Caki2 (cell line): Measurements from ENCODE around the gene CACNA1C. TPM values are rescaled to one million over a fixed set of nuclear protein-coding genes. Genes with fewer than 3 reads are reported as not detected.
A peak's percentile ranks its signal among the peaks of the same experiment; 100 is the strongest.

Source experiments
- DNase-seq: peaks from one replicate; pipeline ENCODE4 v3.0.0-alpha.2; 2015; ENCODE audit warnings: low read depth
- in situ Hi-C: cut with HindIII; loops from 2 replicates; pipeline ENCODE4 v1.10.0; 2016; ENCODE audit warnings: low sequenced_read_pairs, low pct_unique_long_range_greater_than_20kb, mixed read lengths
- total RNA-seq: library from RNA; depleted of rRNA; stranded (reverse); fragments of >200 nt; shearing (Covaris generic); gene quantifications from 2 replicates; pipeline ENCODE4 v1.2.3, GENCODE V29; 2014; ENCODE audit warnings: low replicate concordance

CACNA1C gene
- total RNA-seq, 1 experiment from 2014 or later: 1.2 TPM

- peak; percentile 44 for DNase-seq
- in situ Hi-C loops: no loop called here
Measured at GRCh38 chr12:2301531-2302461, 249.0 kb downstream of the CACNA1C start.

GRCh38 chr12:2302711-2303580 lies 250.2 kb downstream of the CACNA1C start:
- in situ Hi-C loops: no loop called here
- no peak for DNase-seq

- in situ Hi-C loops: no loop called here
Measured at GRCh38 chr12:2304223-2304622, 251.4 kb downstream of the CACNA1C start.

GRCh38 chr12:2306012-2306411 lies 253.2 kb downstream of the CACNA1C start:
- no peak for DNase-seq
- in situ Hi-C loops: no loop called here

More at GRCh38 chr12:2304223-2304622, 251.4 kb downstream of the CACNA1C start:
- no peak for DNase-seq

GRCh38 chr12:2306735-2307134 lies 253.9 kb downstream of the CACNA1C start:
- in situ Hi-C loops: no loop called here
- no peak for DNase-seq

GRCh38 chr12:2307550-2307949 lies 254.8 kb downstream of the CACNA1C start:
- in situ Hi-C loops: no loop called here
- DNase-seq: no peak

GRCh38 chr12:2309647-2310046 lies 256.9 kb downstream of the CACNA1C start:
- in situ Hi-C loops: no loop called here
- DNase-seq: no peak

GRCh38 chr12:2311020-2311778 lies 258.4 kb downstream of the CACNA1C start:
- no peak for DNase-seq
- in situ Hi-C loops: no loop called here

- in situ Hi-C loops: no loop called here
Measured at GRCh38 chr12:2312175-2312574, 259.4 kb downstream of the CACNA1C start.

GRCh38 chr12:2312770-2313169 lies 260.0 kb downstream of the CACNA1C start:
- DNase-seq: no peak
- in situ Hi-C loops: no loop called here

More at GRCh38 chr12:2312175-2312574, 259.4 kb downstream of the CACNA1C start:
- DNase-seq: no peak

- in situ Hi-C loops: no loop called here
- no peak for DNase-seq
Measured at GRCh38 chr12:2314492-2314891, 261.7 kb downstream of the CACNA1C start.

GRCh38 chr12:2317772-2318171 lies 265.0 kb downstream of the CACNA1C start:
- in situ Hi-C loops: no loop called here
- no peak for DNase-seq

- in situ Hi-C loops: no loop called here
- no peak for DNase-seq
Measured at GRCh38 chr12:2318286-2318685, 265.5 kb downstream of the CACNA1C start.

GRCh38 chr12:2319136-2319535 lies 266.3 kb downstream of the CACNA1C start:
- no peak for DNase-seq
- in situ Hi-C loops: no loop called here

GRCh38 chr12:2319737-2320506 lies 267.1 kb downstream of the CACNA1C start:
- no peak for DNase-seq
- in situ Hi-C loops: no loop called here

- in situ Hi-C loops: no loop called here
- no peak for DNase-seq
Measured at GRCh38 chr12:2320841-2321240, 268.1 kb downstream of the CACNA1C start.

GRCh38 chr12:2322554-2323120 lies 269.9 kb downstream of the CACNA1C start:
- DNase-seq: no peak
- in situ Hi-C loops: no loop called here
